Astrocyte of the cerebellum (primary cell): ENCODE data around the gene FZD2.
A peak's percentile ranks its signal among the peaks of the same experiment; 100 is the strongest.
"Not testable (repeated sequence)": the region's sequence is repeated elsewhere in the genome, so short reads cannot be mapped to it uniquely, and the experiment has no call there.

Source experiments
- DNase-seq: peaks from one replicate; pipeline ENCODE4 v3.0.0-alpha.2; 2011; ENCODE audit warnings: low read depth
- H3K4me3 ChIP-seq: 2 replicates; pipeline ENCODE4 v1.5.1; 2011; ENCODE audit warnings: mild to moderate bottlenecking, low read depth, low read length, moderate library complexity
- in situ Hi-C: cut with HindIII; loops from 2 replicates; pipeline ENCODE4 v1.10.0; 2017; ENCODE audit warnings: low sequenced_read_pairs
- TF ChIP-seq, protein P1 (sequence below): IDR thresholded peaks from 2 replicates; pipeline ENCODE4 v1.5.1; 2012; ENCODE audit warnings: low read length, low read depth, moderate library complexity, mild to moderate bottlenecking; ENCODE audit errors: missing control alignments

Gene FZD2

DNA sequence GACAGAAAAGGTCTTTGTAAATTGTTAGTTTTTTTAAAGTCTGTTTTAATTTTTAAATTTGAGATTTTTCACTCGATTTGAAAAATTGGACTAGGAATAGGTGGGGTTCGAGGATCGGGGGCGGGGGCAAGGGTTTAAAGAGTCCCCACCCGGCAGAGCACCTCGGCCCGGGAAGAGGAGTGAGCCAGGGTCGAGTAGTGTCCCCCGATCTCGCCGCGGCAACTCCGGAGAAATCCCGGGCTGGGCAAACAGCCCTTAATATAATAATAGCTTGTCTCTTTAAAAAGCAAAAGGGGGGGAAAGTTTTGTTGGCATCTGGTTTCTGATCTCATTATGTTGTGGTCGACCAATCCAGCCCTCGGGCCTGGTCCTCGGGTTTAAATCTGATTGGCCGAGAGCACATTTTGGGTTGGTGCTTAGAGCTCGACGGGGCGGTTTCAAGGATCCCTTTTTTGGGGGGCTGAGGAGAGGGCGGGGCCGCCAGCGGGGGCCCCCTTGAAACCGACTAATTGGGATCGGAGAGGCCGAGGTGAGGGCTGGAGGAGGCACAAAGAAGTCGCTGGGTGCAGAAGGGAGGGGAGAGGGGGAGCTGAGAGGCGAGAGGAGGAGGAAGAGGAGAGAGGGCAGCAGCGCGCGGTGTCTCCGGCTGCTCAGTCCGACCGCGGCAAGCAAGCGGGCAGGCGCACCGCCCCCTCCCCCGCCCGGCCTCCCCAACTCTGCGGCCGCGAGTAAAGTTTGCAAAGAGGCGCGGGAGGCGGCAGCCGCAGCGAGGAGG, at the start of gene FZD2:
FZD2 (plus strand) TSS at position 653 of the 775 bp plus-strand sequence. CDS start 205 bp downstream, outside the sequence.
- in situ Hi-C loops, result no loop called here
- TF ChIP-seq, protein P1, sequence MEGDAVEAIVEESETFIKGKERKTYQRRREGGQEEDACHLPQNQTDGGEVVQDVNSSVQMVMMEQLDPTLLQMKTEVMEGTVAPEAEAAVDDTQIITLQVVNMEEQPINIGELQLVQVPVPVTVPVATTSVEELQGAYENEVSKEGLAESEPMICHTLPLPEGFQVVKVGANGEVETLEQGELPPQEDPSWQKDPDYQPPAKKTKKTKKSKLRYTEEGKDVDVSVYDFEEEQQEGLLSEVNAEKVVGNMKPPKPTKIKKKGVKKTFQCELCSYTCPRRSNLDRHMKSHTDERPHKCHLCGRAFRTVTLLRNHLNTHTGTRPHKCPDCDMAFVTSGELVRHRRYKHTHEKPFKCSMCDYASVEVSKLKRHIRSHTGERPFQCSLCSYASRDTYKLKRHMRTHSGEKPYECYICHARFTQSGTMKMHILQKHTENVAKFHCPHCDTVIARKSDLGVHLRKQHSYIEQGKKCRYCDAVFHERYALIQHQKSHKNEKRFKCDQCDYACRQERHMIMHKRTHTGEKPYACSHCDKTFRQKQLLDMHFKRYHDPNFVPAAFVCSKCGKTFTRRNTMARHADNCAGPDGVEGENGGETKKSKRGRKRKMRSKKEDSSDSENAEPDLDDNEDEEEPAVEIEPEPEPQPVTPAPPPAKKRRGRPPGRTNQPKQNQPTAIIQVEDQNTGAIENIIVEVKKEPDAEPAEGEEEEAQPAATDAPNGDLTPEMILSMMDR, result no peak
- peak; percentile 97 for DNase-seq
- peak within 1 kb of the TSS; percentile 71 for H3K4me3 ChIP-seq

DNA sequence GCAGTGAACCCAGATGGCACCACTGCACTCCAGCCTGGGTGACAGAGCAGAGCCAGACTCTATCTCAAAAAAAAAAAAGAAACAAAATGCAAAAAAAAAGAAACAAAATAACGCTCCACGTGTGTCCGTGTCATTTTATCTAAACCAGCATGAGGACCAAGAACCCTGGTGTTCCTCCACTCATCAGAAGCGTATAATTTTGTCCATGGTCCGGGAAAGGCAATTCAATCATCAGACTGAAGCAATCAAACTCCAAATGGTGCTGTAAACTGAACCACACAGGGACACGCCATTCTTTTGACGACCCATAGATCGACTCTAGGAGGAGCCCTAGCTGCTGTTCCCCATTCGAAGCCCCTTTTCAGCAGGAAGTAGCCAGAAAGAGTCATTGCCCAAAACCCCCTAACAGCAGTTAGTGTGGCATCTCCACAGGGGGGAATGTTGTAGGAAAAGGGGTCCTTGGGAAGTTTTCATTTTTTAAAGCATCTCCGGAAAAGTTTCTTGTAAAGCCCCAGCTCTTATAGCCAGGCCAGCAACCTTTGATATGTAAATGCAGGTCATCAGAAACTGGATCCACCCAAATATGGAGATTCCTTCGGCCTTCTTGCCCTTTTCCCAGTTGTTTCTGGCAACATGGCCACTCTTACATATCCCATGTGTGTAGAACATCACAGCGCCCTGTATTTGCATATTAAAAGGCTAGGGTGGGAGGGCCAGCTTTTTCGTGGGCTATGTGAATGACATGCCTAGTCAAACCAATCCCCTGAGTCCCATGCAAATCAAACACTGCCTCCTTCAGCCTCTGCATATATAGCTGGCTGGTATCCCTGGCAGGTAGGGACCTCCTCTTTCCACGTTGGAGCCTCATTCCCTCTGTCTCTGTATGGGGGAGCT, 45.8 kb upstream of the FZD2 start:
- H3K4me3 ChIP-seq, DNase-seq, in situ Hi-C loops: not testable (repeated sequence)
- TF ChIP-seq, protein P1, result peak; percentile 3

DNA sequence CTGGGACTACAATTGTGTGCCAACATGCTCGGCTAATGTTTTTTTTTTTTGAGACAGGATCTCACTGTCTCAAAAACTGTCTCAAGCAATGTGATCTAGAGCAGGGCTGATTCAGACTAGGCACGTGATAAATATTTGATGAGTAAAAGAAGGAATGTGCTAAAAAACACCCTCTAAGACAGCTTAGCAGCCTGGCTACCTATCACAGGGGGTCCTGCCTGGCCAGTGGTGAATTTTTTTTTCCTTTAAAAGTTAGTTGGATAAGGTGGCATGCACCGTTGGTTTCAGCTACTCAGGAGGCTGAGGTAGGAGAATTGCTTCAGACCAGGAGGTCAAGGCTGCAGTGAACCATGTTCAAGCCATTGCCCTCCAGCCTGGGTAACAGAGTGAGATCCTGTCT, 39.3 kb upstream of the FZD2 start:
- no peak for DNase-seq
- TF ChIP-seq, protein P1, result no peak
- no peak overlapping the region for H3K4me3 ChIP-seq
- in situ Hi-C loops, result no loop called here

DNA sequence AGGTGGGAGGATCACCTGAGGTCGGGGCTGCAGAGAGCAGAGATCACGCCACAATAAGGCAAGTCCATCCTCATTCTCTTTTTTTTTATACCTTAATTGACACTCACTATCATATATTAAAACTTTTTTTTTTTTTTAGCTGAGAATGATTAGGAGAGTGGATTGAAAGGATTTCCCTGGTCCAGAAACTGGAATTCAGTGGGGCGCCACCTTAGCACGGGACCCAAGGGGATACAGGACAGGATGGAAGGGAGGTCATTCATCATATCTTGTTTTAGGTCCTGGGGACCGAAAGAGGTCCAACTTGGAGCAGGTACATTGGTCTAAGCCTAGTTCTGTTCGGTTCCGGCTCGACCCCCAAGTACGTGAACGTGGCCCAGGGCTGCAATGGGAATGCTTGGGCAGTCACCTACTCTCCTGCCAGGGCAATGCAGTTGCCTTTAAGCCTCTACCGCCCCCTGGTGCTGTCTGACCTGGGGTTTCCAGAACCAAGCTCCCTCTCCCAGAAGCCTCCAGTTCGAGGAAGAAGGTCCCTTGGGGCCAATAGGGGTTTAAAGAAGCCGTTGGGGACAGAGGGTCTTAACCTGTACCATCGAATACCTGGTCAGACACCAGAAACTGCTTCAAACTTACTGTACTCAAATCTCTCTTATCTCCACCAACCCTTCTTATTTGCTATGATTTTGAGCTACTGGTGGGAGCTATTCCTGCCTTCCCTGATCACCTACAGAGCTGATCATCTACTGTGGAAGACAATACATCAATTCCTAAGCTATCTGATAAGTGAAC, 34.2 kb upstream of the FZD2 start:
- H3K4me3 ChIP-seq, result no peak overlapping the region
- in situ Hi-C loops, result no loop called here
- TF ChIP-seq, protein P1, result peak; percentile 59
- DNase-seq, result no peak

DNA sequence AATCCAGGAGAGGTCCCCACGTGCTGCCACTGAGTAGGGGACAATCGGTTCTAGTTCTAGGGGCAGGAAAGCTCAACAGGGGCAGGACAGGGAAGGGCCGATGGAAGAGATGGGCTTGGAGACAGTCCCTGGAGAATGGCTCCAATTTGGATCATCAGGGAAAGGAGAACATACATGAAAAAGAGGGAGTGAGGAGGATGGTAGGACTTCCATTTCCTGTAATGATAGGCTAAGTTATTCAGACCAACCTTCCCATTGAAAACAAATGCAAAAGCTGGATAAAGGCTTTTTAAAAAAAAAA, 33.7 kb upstream of the FZD2 start:
- DNase-seq, result no peak
- TF ChIP-seq, protein P1, result no peak
- no peak overlapping the region for H3K4me3 ChIP-seq
- in situ Hi-C loops, result no loop called here

DNA sequence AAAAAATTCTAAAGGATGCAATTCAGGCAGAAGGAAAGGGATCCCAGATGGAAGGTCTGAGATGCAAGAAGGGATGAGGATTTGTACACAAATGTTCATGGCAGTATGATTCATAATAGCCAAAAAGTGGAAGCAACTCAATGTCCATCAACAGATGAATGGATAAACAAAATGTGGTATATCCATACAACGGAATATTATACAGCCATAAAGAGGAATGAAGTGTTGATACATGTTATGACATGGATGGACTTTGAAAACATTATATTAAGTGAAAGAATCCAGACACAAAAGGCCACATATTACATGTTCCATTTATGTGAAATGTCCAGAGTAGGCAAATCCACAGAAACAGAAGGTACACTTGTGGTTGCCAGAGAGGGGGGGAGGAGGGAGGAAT, 30.2 kb upstream of the FZD2 start:
- in situ Hi-C loops, result no loop called here
- TF ChIP-seq, protein P1, result no peak
- DNase-seq, result no peak
- H3K4me3 ChIP-seq, result no peak overlapping the region
